Panc1 (cell line): ENCODE measurements around the gene INTS2. TPM values are rescaled to one million over a fixed set of nuclear protein-coding genes. Genes with fewer than 3 reads are reported as not detected.
A peak's percentile ranks its signal among the peaks of the same experiment; 100 is the strongest.
"Not testable (repeated sequence)": the region's sequence is repeated elsewhere in the genome, so short reads cannot be mapped to it uniquely, and the experiment has no call there.

Source experiments
- ATAC-seq: fragments of 200-7000 bp; cut with Tn5 transposase; 2 replicates; pipeline ENCODE4 v1.9.1; 2020; ENCODE audit warnings: mild to moderate bottlenecking, moderate library complexity
- BruUV-seq: library from RNA; stranded (reverse); fragments of 400-500 nt; replicated peaks from 2 replicates; lab custom pipeline; 2021; lab: Mats Ljungman, UMichigan
- CTCF ChIA-PET: fragments of 300-600 bp; sonication (Branson Sonifier 250); formaldehyde crosslinking; loops from one replicate; lab custom pipeline; 2022; ENCODE audit warnings: antibody characterized with exemption; lab: Charles Lee
- POLR2A ChIA-PET: fragments of 300-600 bp; sonication (Branson Sonifier 250); formaldehyde crosslinking; loops from one replicate; lab custom pipeline; 2022; ENCODE audit warnings: antibody characterized with exemption; lab: Charles Lee
- DNase-seq: peaks from one replicate; pipeline ENCODE4 v3.0.0-alpha.2; 2010; ENCODE audit warnings: low read depth, low spot score
- H3K27ac ChIP-seq: 2 replicates; pipeline ENCODE4 v1.5.1; 2011; ENCODE audit warnings: mild to moderate bottlenecking, low read length, inconsistent platforms
- H3K27me3 ChIP-seq: fragments of 200-500 bp; sonication (Bioruptor generic); 2 replicates; pipeline ENCODE4 v1.6.0; 2014; ENCODE audit warnings: low read length, inconsistent platforms; ENCODE audit not compliant: control insufficient read depth, insufficient read depth
- H3K36me3 ChIP-seq: fragments of 200-500 bp; sonication (Bioruptor generic); 2 replicates; pipeline ENCODE4 v1.5.1; 2014; ENCODE audit warnings: inconsistent platforms, mild to moderate bottlenecking, low read length, moderate library complexity; ENCODE audit not compliant: control insufficient read depth, insufficient read depth
- H3K4me1 ChIP-seq: 2 replicates; pipeline ENCODE4 v1.5.1; 2011; ENCODE audit warnings: inconsistent platforms, mild to moderate bottlenecking, low read length, moderate library complexity; ENCODE audit not compliant: control insufficient read depth, insufficient read depth
- H3K4me3 ChIP-seq, 2 experiments: 2 replicates each; pipeline ENCODE4 v1.5.1; 2011 to 2012; ENCODE audit warnings: low read depth in 2 of 2, low read length in 2 of 2, mild to moderate bottlenecking in 2 of 2, inconsistent platforms in 1 of 2, moderate library complexity in 1 of 2
- H3K9me3 ChIP-seq: fragments of 200-500 bp; sonication (Bioruptor generic); 2 replicates; pipeline ENCODE4 v1.5.1; 2014; ENCODE audit warnings: low read depth, mild to moderate bottlenecking, inconsistent platforms, low read length, moderate library complexity; ENCODE audit not compliant: control insufficient read depth, insufficient read depth
- CTCF ChIP-seq: fragments of 450-650 bp; IDR thresholded peaks from 2 replicates; pipeline ENCODE4 v1.5.1; 2017; ENCODE audit warnings: mild to moderate bottlenecking
- POLR2AphosphoS5 ChIP-seq: IDR thresholded peaks from 2 replicates; pipeline ENCODE4 v1.6.1; 2012; ENCODE audit warnings: mild to moderate bottlenecking, low read depth, low read length, moderate library complexity
- REST ChIP-seq, 2 experiments: IDR thresholded peaks; 2 replicates each; pipeline ENCODE4 v1.6.1; 2011 to 2012; ENCODE audit warnings: low read depth in 2 of 2, control low read depth in 1 of 2, low read length in 1 of 2, mild to moderate bottlenecking in 1 of 2, moderate library complexity in 1 of 2; ENCODE audit not compliant: insufficient read depth in 1 of 2
- SIN3A ChIP-seq: IDR thresholded peaks from 2 replicates; pipeline ENCODE4 v1.6.1; 2012; ENCODE audit warnings: low read depth, mild to moderate bottlenecking, low read length, moderate library complexity, borderline replicate concordance; ENCODE audit not compliant: insufficient read depth
- TCF7L2 ChIP-seq: IDR thresholded peaks from 2 replicates; pipeline ENCODE4 v1.6.1; 2011; ENCODE audit warnings: mild to moderate bottlenecking, low read depth, low read length, inconsistent platforms
- in situ Hi-C: cut with HindIII; loops from 2 replicates; pipeline ENCODE4 v1.10.0; 2016; ENCODE audit warnings: low sequenced_read_pairs, low pct_unique_long_range_greater_than_20kb
- intact Hi-C: fragments of 100-400 bp; cut with micrococcal nuclease; formaldehyde crosslinking; loops from one replicate; pipeline ENCODE4 v1.10.0; 2022; ENCODE audit not compliant: unreplicated experiment
- total RNA-seq: library from RNA; stranded (reverse); gene quantifications from one replicate; pipeline ENCODE4 v1.2.1, GENCODE V29; 2021; ENCODE audit not compliant: unreplicated experiment

The INTS2 gene
- total RNA-seq, 1 experiment from 2014 or later, result 32.5 TPM

GRCh38 chr17:61926826-61927207, 965 bp downstream of the INTS2 start:
- BruUV-seq, result no TSS peak
- H3K27ac ChIP-seq, result peak overlapping the region; percentile 95
- ATAC-seq, result no peak
- no peak for DNase-seq
- H3K4me3 ChIP-seq, result peak overlapping the region; percentile 77 to 96
- TF ChIP-seq REST (IDR thresholded peaks at IDR 0.05; ENCODE audit: insufficient read depth in 1 of 2, low read depth in 2 of 2, low read length in 1 of 2), result no peak
- TF ChIP-seq TCF7L2, result no peak
- no peak for TF ChIP-seq SIN3A
- TF ChIP-seq POLR2AphosphoS5, result no peak
- TF ChIP-seq CTCF, result no peak
- H3K36me3 ChIP-seq, result peaks cover 14% of the 10 kb centered on the region
- POLR2A ChIA-PET, result no interaction called here
- intact Hi-C loops (no loop called here), in situ Hi-C loops (no loop called here)
- no peaks in the 10 kb centered on the region for H3K9me3 ChIP-seq
- H3K4me1 ChIP-seq, result peaks cover 16% of the 10 kb centered on the region
- CTCF ChIA-PET, result no interaction called here
- no peaks in the 10 kb centered on the region for H3K27me3 ChIP-seq

DNA sequence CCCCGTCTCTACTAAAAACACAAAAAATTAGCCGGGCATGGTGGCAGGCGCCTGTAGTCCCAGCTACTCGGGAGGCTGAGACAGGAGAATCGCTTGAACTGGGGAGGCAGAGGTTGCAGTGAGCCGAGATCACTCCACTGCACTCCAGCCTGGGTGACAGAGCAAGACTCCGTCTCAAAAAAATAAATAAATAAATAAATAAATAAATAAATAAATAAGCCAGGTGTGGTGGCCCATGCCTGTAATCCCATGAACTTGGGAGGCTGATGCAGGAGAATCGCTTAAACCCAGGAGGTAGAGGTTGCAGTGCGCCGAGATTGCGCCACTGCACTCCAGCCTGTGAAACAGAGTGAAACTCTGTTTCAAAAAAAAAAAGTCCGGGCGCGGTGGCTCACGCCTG, 12.6 kb downstream of the INTS2 start:
- intact Hi-C loops, ATAC-seq, H3K27me3 ChIP-seq, H3K4me3 ChIP-seq, H3K4me1 ChIP-seq, CTCF ChIA-PET, in situ Hi-C loops, H3K27ac ChIP-seq, DNase-seq, H3K9me3 ChIP-seq, BruUV-seq: not testable (repeated sequence)
- peaks cover 10% of the 10 kb centered on the region; the same call in 1 of the 2 replicates for H3K36me3 ChIP-seq
- POLR2A ChIA-PET, result interaction anchor here (0.7 kb wide), 1 partner anchor 1040 kb away, joined by 9 read pairs; no protein-coding TSS in a partner anchor

DNA sequence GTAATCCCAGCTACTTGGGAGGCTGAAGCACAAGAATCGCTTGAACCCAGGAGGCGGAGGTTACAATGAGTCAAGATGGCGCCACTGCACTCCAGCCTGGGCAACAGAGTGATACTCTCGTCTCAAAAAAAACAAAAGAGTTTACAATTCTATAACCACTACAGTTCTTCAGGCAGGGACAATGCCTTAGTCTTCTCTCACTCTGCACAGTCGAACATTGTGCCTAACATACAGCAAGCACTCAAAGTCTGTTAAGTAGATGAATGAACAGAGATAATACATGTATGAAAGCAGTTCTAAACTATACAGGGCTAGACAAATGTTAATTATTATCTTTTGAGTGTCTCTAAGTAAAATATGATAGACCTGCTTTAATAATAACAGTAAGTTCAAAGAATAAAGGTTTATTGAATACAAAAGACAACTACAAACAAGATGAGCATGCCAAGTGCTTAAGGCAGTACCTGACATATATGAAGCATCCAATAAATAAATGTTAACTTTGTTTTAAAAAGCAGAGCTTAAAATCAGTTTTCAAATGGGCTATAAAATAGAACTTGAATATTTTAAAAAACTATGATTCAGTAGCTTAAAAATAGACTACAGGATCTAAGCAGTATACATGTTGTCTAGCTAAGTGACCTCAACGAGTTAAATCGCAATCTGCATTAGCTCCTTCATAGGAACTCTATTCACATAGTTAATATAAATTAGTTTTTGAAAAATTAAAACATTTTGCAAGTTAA, 19.3 kb downstream of the INTS2 start:
- ChIA-PET POLR2A (no interaction called here), CTCF (no interaction called here)

More for the DNA sequence above, 19.3 kb downstream of the INTS2 start:
- BruUV-seq, result no TSS peak
- Histone ChIP-seq H3K4me3 (no peak overlapping the region), H3K27ac (no peak overlapping the region), H3K27me3 (no peaks in the 10 kb centered on the region), H3K36me3 (peaks cover 14% of the 10 kb centered on the region; the same call in 1 of the 2 replicates), H3K4me1 (no peaks in the 10 kb centered on the region), H3K9me3 (no peaks in the 10 kb centered on the region)
- in situ Hi-C loops, result no loop called here
- intact Hi-C loops, result no loop called here
- ATAC-seq (no peak), DNase-seq (no peak)
- no peak for TF ChIP-seq TCF7L2
- TF ChIP-seq REST (IDR thresholded peaks at IDR 0.05; ENCODE audit: insufficient read depth in 1 of 2, low read depth in 2 of 2, low read length in 1 of 2), result no peak
- no peak for TF ChIP-seq CTCF
- no peak for TF ChIP-seq POLR2AphosphoS5
- TF ChIP-seq SIN3A, result no peak
